ENCODE measurements around the gene WBP1.

WBP1 gene

GRCh38 chr2:74503506-74504475 lies 45.6 kb downstream of the WBP1 start:
- TF ChIP-seq CTCF (IDR thresholded peaks at IDR 0.05; ENCODE audit: low read depth, low read length, missing control alignments), result no peak
- peaks cover 8% of the 10 kb centered on the region for H3K36me3 ChIP-seq (replicated peaks)
- peak overlapping the region; percentile 72 for H3K27ac ChIP-seq
- peaks cover 14% of the 10 kb centered on the region for H3K27me3 ChIP-seq (replicated peaks)
- in situ Hi-C loops (cut with HindIII; ENCODE audit: low pct_ligation_motif_present, low sequenced_read_pairs), result no loop called here
- no peak for DNase-seq
- H3K4me3 ChIP-seq (ENCODE audit: low read depth, low read length), result peak overlapping the region; percentile 68

DNA sequence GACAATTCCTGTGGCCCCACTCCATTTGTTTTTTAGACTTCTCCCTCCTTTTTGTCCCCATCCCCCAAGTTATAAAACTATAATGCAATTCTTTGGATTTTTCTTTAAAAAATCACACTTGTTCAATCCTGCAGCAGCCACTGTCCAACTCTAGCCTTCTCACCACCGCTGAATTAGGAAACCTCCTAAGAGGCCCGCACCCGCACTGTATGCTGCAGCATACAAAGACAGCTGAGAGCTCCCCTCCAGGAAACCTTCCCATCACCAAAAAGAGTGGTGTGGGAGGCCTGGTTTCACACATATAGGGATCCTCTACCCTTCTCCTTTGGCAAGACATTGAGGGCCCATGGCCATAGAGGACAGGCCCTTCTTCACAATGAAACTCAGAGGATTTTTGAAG lies 46.4 kb downstream of the WBP1 start:
- in situ Hi-C loops (cut with HindIII; ENCODE audit: low pct_ligation_motif_present, low sequenced_read_pairs), result no loop called here
- Histone ChIP-seq H3K27ac (no peak overlapping the region), H3K36me3 (replicated peaks) (peaks cover 8% of the 10 kb centered on the region), H3K27me3 (replicated peaks) (peaks cover 7% of the 10 kb centered on the region), H3K4me3 (ENCODE audit: low read depth, low read length) (peak overlapping the region; percentile 68)
- no peak for TF ChIP-seq CTCF (IDR thresholded peaks at IDR 0.05; ENCODE audit: low read depth, low read length, missing control alignments)
- no peak for DNase-seq

- Histone ChIP-seq H3K36me3 (replicated peaks) (peaks cover 8% of the 10 kb centered on the region), H3K4me3 (ENCODE audit: low read depth, low read length) (no peak overlapping the region), H3K27ac (no peak overlapping the region), H3K27me3 (replicated peaks) (no peaks in the 10 kb centered on the region)
- no peak for TF ChIP-seq CTCF (IDR thresholded peaks at IDR 0.05; ENCODE audit: low read depth, low read length, missing control alignments)
- no peak for DNase-seq
- in situ Hi-C loops (cut with HindIII; ENCODE audit: low pct_ligation_motif_present, low sequenced_read_pairs), result no loop called here
Observed at GRCh38 chr2:74505448-74506246, 47.4 kb downstream of the WBP1 start.

DNA sequence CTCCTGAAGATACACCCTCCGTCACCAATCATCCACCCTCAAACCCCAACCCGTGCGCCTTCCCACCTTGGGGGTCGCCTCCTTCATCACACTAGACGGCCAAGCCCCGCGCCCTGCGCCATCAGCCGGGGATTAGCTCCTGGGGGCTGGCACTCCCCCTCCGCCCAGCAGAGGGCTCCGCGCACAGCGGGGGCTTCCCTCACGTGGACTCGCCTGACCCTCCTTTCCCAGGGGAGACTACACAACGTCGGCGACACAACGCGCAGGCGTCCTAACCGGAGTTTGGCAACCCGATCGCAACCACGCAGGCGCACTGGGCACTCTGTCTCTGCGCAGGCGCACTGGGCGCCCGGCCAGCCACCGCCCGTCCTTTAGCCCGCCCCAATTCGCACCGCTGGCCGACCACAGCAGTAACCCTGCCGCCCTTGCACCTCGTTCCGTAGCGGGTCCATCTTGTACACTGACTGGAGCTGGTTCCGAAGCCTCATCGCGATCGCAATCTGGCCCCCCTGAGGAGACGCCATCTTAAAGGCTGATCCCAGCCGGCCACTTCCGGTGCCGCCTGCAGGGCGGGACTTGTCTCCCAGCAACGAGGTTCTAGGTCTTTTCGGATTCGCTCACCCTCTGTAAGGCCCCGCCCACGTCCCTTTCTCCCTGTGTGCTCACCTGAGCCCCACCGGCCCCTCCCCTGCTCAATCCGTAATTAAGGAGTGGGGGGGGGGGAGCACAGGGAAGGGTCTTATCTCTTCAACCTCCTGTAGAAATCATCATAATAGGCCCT lies 49.1 kb downstream of the WBP1 start, which contains the start of gene PCGF1:
TSS of gene PCGF1 (minus strand) at position 551 of the 781 bp plus-strand sequence. CDS start at position 524, 27 bp downstream.
- in situ Hi-C loops (cut with HindIII; ENCODE audit: low pct_ligation_motif_present, low sequenced_read_pairs), result no loop called here
- peak; percentile 63 for TF ChIP-seq CTCF (IDR thresholded peaks at IDR 0.05; ENCODE audit: low read depth, low read length, missing control alignments)

GRCh38 chr2:74507926-74508520 lies 49.8 kb downstream of the WBP1 start:
- Histone ChIP-seq H3K27ac (peak overlapping the region; percentile 97), H3K4me3 (ENCODE audit: low read depth, low read length) (peak overlapping the region; percentile 100), H3K36me3 (replicated peaks) (peaks cover 8% of the 10 kb centered on the region), H3K27me3 (replicated peaks) (peaks cover 19% of the 10 kb centered on the region)
- in situ Hi-C loops (cut with HindIII; ENCODE audit: low pct_ligation_motif_present, low sequenced_read_pairs), result no loop called here
- no peak for TF ChIP-seq CTCF (IDR thresholded peaks at IDR 0.05; ENCODE audit: low read depth, low read length, missing control alignments)
- no peak for DNase-seq

More for the DNA sequence above, 49.1 kb downstream of the WBP1 start, which contains the start of gene PCGF1:
- Histone ChIP-seq H3K27me3 (replicated peaks) (peaks cover 12% of the 10 kb centered on the region), H3K36me3 (replicated peaks) (peaks cover 8% of the 10 kb centered on the region), H3K27ac (peak within 1 kb of the TSS; percentile 97), H3K4me3 (ENCODE audit: low read depth, low read length) (peak within 1 kb of the TSS; percentile 100)
- DNase-seq, result peak; percentile 97

Measured in brain microvascular endothelial cell (primary cell).